ENCODE results near the gene ABCA8. TPM values are rescaled to one million over a fixed set of nuclear protein-coding genes. Genes with fewer than 3 reads are reported as not detected.

ABCA8 gene
- total and polyA plus RNA-seq, 2 experiments from 2014 or later: not detected

GRCh38 chr17:68870161-68870826 lies 84.9 kb downstream of the ABCA8 start:
- Mint-ChIP-seq H3K27ac (no peak overlapping the region), H3K4me1 (no peaks in the 10 kb centered on the region), H3K4me3 (no peak overlapping the region), H3K9me3 (no peaks in the 10 kb centered on the region), H3K27me3 (ENCODE audit: insufficient read depth, low read depth, poor library complexity) (no peaks in the 10 kb centered on the region), H3K36me3 (ENCODE audit: low read depth) (no peaks in the 10 kb centered on the region)
- Histone ChIP-seq H3K27ac (ENCODE audit: low read depth) (no peak overlapping the region), H3K4me1 (ENCODE audit: insufficient read depth) (no peaks in the 10 kb centered on the region), H2AFZ (no peak overlapping the region), H3K9me2 (ENCODE audit: insufficient read depth) (peaks cover 3% of the 10 kb centered on the region; the same call in 1 of the 2 replicates), H4K20me1 (replicated peaks; ENCODE audit: insufficient read depth) (no peaks in the 10 kb centered on the region), H3F3A (replicated peaks; ENCODE audit: low read depth) (no peaks in the 10 kb centered on the region), H3K4me3 (no peak overlapping the region), H3K79me2 (replicated peaks; ENCODE audit: insufficient read depth) (no peaks in the 10 kb centered on the region), H3K4me2 (no peak overlapping the region), H3K27me3 (ENCODE audit: insufficient read depth) (no peaks in the 10 kb centered on the region), H3K36me3 (ENCODE audit: insufficient read depth) (no peaks in the 10 kb centered on the region)
- no peak for ATAC-seq
- DNase-seq (ENCODE audit: low spot score): no peak
- TF ChIP-seq POLR2AphosphoS5 (IDR thresholded peaks at IDR 0.05; ENCODE audit: low read depth) (no peak), REST (IDR thresholded peaks at IDR 0.05; ENCODE audit: unreplicated experiment) (no peak), EZH2phosphoT487 (IDR thresholded peaks at IDR 0.05; ENCODE audit: unreplicated experiment) (no peak), CREB1 (CRISPR knock-in tag; IDR thresholded peaks at IDR 0.05; ENCODE audit: low read depth) (no peak), NANOG (IDR thresholded peaks at IDR 0.05; ENCODE audit: borderline replicate concordance) (no peak), CTCF (conservative IDR thresholded peaks at IDR 0.05; ENCODE audit: low read depth in 2 of 2) (no peak)

GRCh38 chr17:68868708-68869107 lies 86.5 kb downstream of the ABCA8 start:
- Histone ChIP-seq H3K36me3 (ENCODE audit: insufficient read depth) (no peaks in the 10 kb centered on the region), H2AFZ (no peak overlapping the region), H3K9me2 (ENCODE audit: insufficient read depth) (peaks cover 2% of the 10 kb centered on the region; the same call in 1 of the 2 replicates), H3K4me3 (no peak overlapping the region), H3K27ac (ENCODE audit: low read depth) (no peak overlapping the region), H3K79me2 (replicated peaks; ENCODE audit: insufficient read depth) (no peaks in the 10 kb centered on the region), H3K4me2 (no peak overlapping the region), H3F3A (replicated peaks; ENCODE audit: low read depth) (no peaks in the 10 kb centered on the region), H3K4me1 (ENCODE audit: insufficient read depth) (no peaks in the 10 kb centered on the region), H4K20me1 (replicated peaks; ENCODE audit: insufficient read depth) (no peaks in the 10 kb centered on the region), H3K27me3 (ENCODE audit: insufficient read depth) (no peaks in the 10 kb centered on the region)
- H3K9me3 Mint-ChIP-seq: no peaks in the 10 kb centered on the region
- DNase-seq (ENCODE audit: low spot score): no peak
- H3K36me3 Mint-ChIP-seq (ENCODE audit: low read depth): no peaks in the 10 kb centered on the region
- no peak for TF ChIP-seq CREB1 (CRISPR knock-in tag; IDR thresholded peaks at IDR 0.05; ENCODE audit: low read depth)
- TF ChIP-seq REST (IDR thresholded peaks at IDR 0.05; ENCODE audit: unreplicated experiment): no peak
- no peak for TF ChIP-seq NANOG (IDR thresholded peaks at IDR 0.05; ENCODE audit: borderline replicate concordance)
- TF ChIP-seq EZH2 (IDR thresholded peaks at IDR 0.05; ENCODE audit: low read depth, unreplicated experiment): no peak
- TF ChIP-seq CTCF (conservative IDR thresholded peaks at IDR 0.05; ENCODE audit: low read depth in 2 of 2): no peak
- no peak for TF ChIP-seq ETS1 (IDR thresholded peaks at IDR 0.05)
- TF ChIP-seq ZNF331 (CRISPR knock-in tag; IDR thresholded peaks at IDR 0.05; ENCODE audit: low read depth): no peak
- TF ChIP-seq EZH2phosphoT487 (IDR thresholded peaks at IDR 0.05; ENCODE audit: unreplicated experiment): no peak
- no peak for TF ChIP-seq JUNB (IDR thresholded peaks at IDR 0.05; ENCODE audit: unreplicated experiment)
- no peak for ATAC-seq
- H3K4me3 Mint-ChIP-seq: no peak overlapping the region
- no peaks in the 10 kb centered on the region for H3K27me3 Mint-ChIP-seq (ENCODE audit: insufficient read depth, low read depth, poor library complexity)
- no peak overlapping the region for H3K27ac Mint-ChIP-seq
- H3K4me1 Mint-ChIP-seq: peaks cover 1% of the 10 kb centered on the region; the same call in 2 of the 3 replicates

Data from GM23338 (cell line).